ENCODE results near the gene SLC26A11.

SLC26A11 gene

DNA sequence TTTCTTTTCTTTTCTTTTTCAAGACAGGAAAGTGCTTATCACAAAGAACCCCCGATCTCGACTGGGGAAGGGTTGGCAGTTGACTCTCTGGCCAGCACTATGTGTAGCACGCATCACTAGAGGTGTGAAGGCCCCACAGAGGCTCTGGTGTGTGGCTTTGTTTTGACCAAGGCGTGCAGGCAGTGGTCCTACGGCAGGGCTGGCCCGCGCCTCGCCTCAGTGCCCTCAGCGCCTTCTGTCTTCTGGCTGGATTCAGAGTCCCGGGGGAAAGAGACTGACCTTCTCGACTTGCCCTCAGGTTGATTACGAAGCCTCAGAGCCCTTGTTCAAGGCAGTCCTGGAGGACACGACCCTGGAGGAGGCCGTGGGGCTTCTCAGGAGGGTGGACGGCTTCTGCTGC lies 18.8 kb upstream of the SLC26A11 start:
- POLR2A ChIA-PET (ENCODE audit: low non-redundant PET), result no interaction called here

GRCh38 chr17:80202197-80202596 lies 18.0 kb upstream of the SLC26A11 start:
- TF ChIP-seq CTCF (conservative IDR thresholded peaks at IDR 0.05; ENCODE audit: low read depth), result no peak
- ChIA-PET POLR2A (ENCODE audit: low non-redundant PET) (interaction anchor here (0.6 kb wide), 1 partner anchor 15 kb away, joined by 4 read pairs; no protein-coding TSS in a partner anchor), CTCF (no interaction called here)
- DNase-seq (ENCODE audit: low spot score), result no peak
- H3K27ac ChIP-seq, result no peak overlapping the region

More for the DNA sequence above, 18.8 kb upstream of the SLC26A11 start:
- TF ChIP-seq CTCF (conservative IDR thresholded peaks at IDR 0.05; ENCODE audit: low read depth), result no peak
- no peak overlapping the region for H3K27ac ChIP-seq
- CTCF ChIA-PET, result interaction anchor here (0.6 kb wide), 2 partner anchors 13 to 15 kb away, joined by 3 to 12 read pairs; no protein-coding TSS in a partner anchor
- no peak for DNase-seq (ENCODE audit: low spot score)

DNA sequence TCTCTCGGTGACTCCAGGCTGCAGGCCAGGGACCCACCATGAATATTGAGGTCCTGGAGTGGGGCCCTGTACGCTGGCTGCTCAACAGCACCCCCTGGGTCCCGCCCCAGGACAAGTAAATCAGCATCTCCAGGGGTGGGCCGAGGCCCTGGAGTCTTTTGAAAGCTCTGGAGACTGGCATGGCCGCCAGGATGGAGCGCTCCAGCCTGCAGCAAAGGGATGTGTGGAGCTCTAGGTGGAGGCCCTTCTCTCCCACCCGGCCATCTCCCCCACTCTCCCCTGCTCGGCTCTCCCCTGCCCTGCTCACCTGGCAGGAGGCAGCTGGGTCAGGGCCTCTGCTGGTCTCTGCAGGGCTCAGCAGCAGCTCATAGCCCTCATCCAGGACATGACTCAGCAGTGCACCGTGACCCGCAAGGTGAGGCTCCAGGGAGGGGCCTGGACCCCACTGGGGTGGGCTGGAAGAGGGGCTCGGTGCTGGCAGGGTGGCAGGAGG lies 16.7 kb upstream of the SLC26A11 start:
- ChIA-PET CTCF (no interaction called here), POLR2A (ENCODE audit: low non-redundant PET) (no interaction called here)
- DNase-seq (ENCODE audit: low spot score), result no peak
- no peak overlapping the region for H3K27ac ChIP-seq
- TF ChIP-seq CTCF (conservative IDR thresholded peaks at IDR 0.05; ENCODE audit: low read depth), result no peak

DNA sequence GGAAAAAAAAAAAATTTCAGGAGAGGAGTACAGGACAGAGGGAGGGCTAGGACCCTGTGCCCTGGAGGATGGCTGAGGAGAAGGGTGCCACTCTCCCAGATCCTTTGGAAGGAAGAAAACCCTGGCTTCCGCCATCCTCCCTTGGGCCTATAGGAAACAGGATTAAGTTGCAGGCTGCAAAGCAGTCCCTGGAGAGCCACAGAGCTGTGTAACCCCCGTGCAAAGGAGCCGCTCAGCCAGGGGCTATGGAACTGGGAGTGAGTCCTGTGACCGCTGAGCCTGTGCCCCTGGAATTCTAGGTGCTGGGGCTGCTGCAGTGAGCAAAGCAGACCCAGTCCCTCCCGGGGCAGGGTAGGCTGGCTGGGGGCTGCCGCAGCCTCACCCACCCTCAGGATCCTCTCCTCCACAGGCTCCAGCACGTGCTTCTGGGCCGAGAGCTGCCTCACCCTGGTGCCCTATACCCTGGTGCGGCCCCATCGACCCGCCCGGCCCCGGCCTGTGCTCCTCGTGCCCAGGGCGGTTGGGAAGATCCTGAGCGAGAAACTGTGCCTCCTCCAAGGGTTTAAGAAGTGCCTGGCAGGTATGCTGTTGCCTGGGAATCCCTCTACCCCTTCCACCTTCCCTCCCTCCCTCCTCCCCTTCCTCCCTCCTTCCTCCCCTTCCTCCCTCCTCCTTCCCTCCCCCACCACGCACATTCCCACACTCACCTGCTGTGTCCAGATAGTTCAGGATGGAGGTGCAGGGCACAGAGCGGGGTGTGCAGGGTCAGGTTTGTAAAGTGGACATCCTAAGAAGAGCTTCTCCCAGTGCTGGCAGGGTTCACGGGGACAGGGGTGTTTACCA lies 15.4 kb upstream of the SLC26A11 start:
- ChIA-PET CTCF (interaction anchor here (0.6 to 1.1 kb wide), 3 partner anchors 8 to 685 kb away, joined by 3 read pairs; no protein-coding TSS in a partner anchor), POLR2A (ENCODE audit: low non-redundant PET) (no interaction called here)
- DNase-seq (ENCODE audit: low spot score), result no peak
- no peak for TF ChIP-seq CTCF (conservative IDR thresholded peaks at IDR 0.05; ENCODE audit: low read depth)
- H3K27ac ChIP-seq, result no peak overlapping the region

DNA sequence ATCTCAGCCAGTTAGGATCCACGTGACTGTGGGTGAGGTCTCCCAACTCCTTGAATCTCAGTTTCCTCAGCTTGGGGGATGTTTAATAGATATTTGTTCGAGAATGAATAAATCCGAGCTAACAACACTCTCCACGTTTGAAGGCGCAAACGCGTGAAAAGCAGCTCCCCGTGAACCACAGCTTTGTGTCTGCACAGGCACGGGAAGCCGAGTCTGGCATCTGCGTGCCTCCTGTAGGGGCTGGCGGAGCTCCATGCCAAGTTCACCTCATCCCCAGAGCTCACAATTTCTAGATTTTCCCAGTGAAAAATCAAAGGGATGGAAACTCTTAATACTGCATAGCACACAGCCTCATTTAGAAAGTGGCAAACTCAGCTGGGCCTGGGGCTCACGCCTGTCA lies 14.4 kb upstream of the SLC26A11 start:
- 0 out of 2 replicates have a peak overlapping the region, but pooled peaks have one; percentile 8 for H3K27ac ChIP-seq
- DNase-seq (ENCODE audit: low spot score), result no peak
- CTCF ChIA-PET, result interaction anchor here (0.6 to 1.1 kb wide), 2 partner anchors 10 to 780 kb away, joined by 3 read pairs; no protein-coding TSS in a partner anchor
- no peak for TF ChIP-seq CTCF (conservative IDR thresholded peaks at IDR 0.05; ENCODE audit: low read depth)
- POLR2A ChIA-PET (ENCODE audit: low non-redundant PET), result no interaction called here

GRCh38 chr17:80208050-80208449 lies 12.2 kb upstream of the SLC26A11 start:
- H3K27ac ChIP-seq, result peak overlapping the region; percentile 12; the same call in 1 of the 2 replicates
- CTCF ChIA-PET, result no interaction called here
- TF ChIP-seq CTCF (conservative IDR thresholded peaks at IDR 0.05; ENCODE audit: low read depth), result no peak
- DNase-seq (ENCODE audit: low spot score), result no peak
- POLR2A ChIA-PET (ENCODE audit: low non-redundant PET), result no interaction called here

Measured in RWPE1 (cell line).